Umbilical cord (tissue), 2 donors: ENCODE measurements around the gene STAC. TPM values are rescaled to one million over a fixed set of nuclear protein-coding genes. Genes with fewer than 3 reads are reported as not detected.
"Not testable (repeated sequence)": the region's sequence is repeated elsewhere in the genome, so short reads cannot be mapped to it uniquely, and the experiment has no call there.

ENCODE experiments used
- DNase-seq: peaks from one replicate; pipeline ENCODE4 v3.0.0-alpha.2; 2015; ENCODE audit warnings: low spot score
- total RNA-seq: library from RNA; depleted of rRNA; stranded (reverse); fragments of >200 nt; gene quantifications from one replicate; pipeline ENCODE4 v1.2.3, GENCODE V29; 2014; ENCODE audit warnings: low replicate concordance; ENCODE audit not compliant: insufficient read depth

Gene STAC
- total RNA-seq, 1 donor from 2014 or later = 6.7 TPM

DNA sequence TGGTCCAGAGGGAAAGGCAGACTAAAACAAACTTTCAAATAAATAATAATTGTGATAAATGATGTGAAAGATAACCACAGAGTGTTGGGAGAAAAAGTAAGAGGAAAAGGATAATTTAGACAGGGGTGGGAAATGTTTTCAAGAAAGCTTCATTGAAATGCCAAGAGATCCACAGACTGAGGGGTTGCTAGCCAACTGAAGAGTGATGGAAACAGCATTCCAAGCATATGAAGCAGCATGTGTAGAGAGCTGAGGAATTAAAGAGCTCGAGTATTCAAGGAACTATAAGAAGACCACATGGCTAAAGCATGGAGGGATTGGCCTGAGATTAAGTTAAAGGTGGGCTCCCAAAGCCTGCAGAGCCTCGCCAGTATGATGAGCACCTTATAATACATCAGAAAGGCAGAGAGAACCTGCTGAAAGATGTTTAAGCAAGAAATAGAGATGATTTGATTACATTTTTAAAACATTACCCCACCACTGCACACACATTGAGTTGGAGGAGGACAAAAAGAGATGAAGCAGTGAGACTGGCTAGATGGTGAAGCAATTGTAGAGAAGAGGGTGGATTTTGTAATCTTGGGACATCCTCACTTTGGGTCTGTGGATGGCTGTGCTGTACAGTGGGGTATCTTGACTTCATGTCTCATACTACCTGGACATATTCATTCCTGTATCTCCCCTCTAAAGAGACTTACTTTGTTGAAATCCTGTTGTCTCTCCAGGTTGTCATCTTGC, 100.8 kb downstream of the STAC start:
- peak; percentile 36 for DNase-seq

DNA sequence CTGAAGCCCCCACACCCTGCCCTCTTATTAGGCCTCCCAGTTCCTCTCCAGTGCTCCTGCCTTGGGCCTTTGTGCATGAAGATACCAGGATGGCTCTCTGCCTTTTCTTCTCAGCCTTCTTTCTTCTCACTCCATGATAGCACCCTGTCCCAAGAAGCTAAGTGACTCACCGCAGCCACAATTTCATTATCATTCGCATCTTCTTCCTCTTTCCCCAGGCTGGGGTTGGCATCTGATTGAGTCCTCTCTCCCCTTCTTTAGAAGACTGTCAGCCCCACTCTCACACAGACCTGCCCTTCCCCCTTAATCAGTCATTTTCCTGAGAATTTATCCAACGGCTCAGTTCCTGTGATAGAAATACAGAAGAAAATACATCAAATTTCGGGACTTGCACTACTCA, 102.0 kb downstream of the STAC start:
- no peak for DNase-seq

DNA sequence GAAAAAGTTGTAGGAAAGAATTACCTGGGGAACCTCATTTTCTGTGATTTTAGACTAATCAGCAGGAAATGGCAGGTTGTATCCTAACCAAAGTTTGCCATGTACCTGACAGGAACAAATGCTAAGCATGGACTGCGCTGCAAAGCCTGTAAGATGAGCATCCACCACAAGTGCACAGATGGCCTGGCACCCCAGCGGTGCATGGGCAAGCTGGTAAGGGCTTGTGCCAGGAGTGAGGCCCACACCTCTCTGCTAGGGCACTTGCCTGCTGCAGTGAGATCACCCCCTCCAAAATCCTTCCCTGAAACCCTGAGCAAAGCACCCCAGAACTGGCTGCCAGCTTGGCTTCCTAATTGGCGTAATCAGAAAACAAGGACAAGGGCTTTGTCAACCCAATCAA, 102.6 kb downstream of the STAC start:
- DNase-seq = no peak

DNA sequence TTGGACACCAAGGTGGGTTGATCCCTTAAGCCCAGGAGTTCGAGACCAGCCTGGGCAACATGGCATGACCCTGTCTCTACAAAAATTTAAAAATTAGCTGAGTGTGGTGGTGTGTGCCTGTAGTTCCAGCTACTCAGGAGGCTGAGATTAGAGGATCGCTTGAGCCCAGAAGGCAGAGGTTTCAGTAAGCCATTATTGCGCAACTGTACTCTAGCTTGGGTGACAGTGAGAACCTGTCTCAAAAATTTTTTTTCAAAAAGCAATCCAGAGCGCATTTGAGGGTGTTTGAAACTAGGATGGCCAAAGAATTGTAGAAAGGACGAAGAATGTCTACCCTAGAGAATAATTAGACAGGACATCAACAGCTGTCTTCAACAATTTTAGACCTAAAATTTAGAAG, 103.4 kb downstream of the STAC start:
- DNase-seq = no peak

DNA sequence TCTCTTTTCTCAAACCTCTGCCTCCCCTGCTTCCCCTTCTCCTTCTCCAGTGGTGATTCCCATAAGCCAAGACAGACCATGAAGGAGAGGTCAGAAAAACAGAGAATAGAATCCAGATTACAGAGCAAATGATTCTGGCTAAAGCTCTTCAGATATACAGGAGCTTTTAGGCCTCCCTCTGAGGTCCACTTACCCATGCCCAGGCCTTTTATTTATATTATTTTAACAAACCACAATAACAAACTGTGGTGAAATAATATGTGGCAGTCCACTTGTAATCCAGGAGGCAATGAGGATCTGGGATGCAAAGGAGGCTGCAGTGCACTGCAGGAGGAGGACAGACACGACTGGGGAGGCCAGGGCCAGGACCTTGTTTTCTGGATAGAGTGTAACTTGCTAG, 104.1 kb downstream of the STAC start:
- no peak for DNase-seq

DNA sequence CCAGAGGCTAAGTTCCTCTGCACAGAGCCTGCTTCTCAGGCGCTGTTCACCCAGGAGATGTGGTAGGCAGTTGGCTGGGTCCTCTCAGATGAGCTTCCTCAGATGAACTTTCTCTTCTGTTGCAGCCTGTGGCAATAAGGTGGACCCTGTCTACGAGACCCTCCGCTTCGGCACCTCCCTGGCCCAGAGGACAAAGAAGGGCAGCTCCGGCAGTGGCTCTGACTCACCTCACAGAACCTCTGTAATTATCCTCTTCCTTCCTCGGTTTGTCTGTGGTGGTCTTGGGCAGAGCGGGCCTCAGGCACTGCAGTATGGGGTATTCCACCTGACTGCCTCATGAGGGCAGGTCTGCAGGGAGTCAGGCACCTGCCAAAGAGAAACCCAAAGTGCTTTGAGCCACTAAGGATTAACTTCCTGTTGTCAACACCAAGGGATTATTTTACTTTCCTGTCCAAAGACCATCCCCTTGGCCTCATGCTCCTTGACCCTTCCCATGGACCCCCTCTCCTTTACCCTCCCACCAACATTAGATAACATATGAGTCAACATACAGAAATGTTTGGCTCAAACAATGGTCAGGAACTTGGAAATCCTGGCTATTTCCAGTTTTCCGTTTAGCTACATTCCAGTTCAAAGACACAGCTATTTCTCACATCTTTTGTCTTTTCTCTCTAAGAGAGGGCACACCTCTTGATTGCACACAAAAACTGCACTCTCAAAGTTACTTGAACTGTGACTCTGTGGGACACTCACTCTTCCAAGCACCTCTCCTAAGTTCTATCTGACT, 105.9 kb downstream of the STAC start:
- DNase-seq = no peak

DNA sequence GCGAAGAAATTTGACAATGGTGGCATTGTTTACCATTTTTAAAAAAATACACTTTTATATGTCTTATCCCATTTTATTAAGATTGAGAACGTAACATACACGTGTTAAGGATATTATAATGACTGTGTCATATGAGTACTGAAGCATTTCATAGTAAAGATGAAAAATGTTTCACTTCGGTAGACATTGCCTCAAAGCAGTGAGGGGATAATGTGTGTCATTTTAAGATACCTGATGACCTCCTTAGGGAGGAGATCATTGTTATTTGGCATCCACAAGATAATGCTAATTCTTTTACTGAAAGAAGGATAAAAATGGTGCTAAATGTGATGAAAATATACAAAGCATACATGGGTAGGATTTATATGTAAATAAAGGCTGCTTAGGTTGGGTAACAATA, 107.3 kb downstream of the STAC start:
- DNase-seq = no peak

DNA sequence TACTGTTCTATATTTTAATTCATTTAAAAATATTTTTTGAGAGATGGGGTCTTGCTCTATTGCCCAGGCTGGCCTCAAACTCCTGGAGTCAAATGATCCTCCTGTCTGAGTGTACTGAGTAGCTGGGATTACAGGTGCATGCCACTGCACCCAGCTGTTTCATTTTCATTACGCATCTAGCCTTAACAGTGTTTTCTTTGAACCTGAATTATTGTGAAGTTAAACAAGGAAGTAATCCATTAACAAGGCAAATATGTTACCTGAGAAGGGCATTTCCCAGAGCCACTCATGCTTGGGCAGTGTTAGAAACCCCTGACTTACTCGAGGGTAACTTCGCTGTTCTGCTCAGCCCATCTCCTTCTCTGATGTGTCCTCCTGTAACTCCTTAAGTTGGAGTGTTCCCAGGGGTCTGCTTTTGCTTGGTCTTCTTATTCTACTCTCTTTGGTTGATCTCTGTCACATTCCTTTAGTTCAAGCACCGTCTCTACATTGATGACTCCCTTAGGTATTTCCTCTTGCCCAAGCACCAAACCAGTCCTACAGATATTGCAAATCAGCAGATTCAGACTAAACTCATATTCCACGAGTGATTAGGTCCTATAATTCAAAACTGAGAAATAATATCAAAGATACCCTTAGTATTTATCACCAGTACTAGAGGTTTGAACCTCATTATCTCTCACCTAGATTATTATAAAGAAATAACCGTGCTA, 107.9 kb downstream of the STAC start:
- no peak for DNase-seq

- no peak for DNase-seq
Measured at GRCh38 chr3:36489101-36489500, 108.8 kb downstream of the STAC start.

- DNase-seq = no peak
Measured at GRCh38 chr3:36489679-36490425, 109.5 kb downstream of the STAC start.

DNA sequence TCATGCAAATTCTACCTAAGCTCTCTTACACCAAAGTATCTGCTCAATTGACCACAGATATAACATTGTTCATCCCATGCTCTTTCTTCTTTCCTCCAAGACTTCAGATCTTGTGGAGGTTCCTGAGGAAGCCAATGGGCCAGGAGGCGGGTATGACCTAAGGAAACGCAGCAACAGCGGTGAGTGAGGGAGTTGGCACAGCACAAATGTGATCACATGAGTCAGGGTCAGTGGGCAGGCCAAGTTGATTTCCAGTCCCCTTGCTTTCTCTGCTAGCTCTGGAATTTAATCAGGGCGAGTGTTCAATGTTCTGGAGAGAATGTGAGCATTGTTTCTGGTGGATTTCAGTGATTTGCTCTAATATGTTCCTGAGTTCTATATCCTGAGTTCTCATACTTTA, 112.7 kb downstream of the STAC start:
- no peak for DNase-seq

DNA sequence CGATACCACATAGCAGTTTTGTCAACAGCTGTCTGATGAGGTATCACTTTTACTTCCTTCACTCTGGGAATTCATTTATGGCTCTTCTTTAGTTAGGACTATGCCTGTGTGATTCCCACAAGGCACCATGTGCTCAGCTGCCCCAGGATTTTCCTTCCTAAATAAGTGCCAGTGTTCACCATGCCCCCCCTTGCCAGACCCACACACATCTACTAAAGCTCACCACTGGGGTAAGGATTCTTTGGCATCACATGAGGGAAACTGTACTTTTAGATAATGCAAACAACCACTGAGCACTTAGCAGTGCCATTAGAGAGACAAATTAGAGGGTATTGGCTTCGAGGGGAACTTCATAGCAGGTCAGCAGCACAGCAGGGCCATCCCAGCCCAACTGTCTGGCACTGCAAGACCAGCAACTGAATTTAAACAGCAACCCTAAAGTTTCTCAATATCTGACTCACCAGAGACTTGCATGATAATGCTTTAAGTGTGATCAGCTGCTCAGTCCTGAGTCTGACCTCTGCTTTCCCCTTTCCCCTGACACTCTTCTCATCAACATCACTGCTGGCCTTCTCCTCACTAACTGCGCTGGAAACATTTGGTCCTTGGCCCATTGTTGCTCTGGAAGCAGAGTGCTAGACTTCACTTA, 114.3 kb downstream of the STAC start:
- peak; percentile 62 for DNase-seq

DNA sequence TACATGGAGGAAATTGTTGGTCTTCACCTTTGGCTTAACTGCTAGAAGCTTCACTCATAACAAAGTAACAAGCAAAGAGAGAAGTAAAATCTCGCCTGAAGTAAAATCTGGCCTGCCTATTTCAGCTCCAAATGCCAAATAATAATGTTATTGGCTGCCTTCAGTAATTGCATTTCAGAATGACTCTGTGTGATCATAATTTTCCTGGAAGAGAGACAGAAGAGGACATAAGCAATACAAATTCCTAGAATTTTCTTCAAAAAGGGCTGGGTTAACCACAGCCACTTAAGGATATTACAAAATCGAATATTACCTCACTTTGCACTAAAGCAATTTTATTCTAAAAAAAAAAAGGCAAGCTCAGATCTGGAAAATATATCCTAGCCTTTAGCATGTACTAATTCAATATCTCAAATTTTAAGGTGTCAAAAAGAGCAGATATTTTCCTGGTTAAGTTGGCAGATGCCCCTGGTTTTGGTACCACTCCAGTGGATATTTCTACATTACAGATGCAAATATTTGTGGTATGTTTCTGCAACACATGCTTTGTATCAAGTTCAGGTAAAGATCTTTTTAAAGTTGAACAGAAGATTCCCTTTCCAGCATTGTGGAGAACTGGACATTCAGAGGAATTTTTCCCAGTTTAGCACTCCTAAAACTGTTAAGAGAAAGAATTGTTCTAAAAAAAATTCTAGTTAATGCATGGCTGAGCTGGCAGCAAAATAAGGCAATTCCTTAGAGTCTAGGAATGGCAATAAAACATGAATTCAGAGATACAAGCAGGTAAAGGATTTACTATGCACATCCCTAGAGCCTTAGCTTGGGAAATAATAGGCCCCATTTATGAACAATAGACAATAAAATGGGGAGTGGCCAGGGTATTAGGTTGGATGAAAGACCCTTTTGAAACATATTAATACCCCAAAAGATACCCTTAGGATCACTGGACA, 116.7 kb downstream of the STAC start:
- DNase-seq = peak; percentile 72

DNA sequence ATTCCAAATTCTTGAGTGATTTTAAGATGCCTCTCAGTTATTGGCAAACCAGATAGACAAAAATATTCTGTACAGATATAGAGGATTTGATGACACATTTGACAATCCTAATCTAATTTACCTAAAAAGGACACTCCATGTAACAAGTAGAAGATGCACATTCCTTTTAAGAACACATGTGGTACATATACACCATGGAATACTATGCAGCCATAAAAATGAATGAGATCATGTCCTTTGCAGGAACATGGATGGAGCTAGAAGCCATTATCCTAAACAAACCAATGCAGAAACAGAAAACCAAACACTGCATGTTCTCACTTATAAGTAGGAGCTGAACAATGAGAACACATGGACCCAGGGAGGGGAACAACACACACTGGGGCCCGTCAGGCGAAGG, 119.7 kb downstream of the STAC start:
- DNase-seq = not testable (repeated sequence)

DNA sequence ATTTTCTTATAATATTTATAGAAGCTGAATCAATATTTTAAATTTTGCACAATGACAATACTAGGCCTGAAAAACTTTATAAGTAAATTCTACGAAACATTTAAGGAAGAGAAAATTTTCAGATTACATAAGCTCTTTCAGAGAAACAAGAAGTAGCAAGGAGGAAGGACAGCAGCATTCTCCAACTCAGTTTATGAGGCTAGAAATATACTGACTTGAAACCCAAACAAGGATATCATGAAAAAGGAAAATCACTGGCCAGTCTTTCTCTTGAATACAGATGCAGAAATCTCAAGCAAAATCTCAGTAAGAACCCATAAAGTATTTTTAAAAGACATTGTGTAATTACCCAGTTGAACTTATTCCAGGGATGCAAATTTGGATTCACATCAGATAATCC, 121.3 kb downstream of the STAC start:
- DNase-seq = no peak

DNA sequence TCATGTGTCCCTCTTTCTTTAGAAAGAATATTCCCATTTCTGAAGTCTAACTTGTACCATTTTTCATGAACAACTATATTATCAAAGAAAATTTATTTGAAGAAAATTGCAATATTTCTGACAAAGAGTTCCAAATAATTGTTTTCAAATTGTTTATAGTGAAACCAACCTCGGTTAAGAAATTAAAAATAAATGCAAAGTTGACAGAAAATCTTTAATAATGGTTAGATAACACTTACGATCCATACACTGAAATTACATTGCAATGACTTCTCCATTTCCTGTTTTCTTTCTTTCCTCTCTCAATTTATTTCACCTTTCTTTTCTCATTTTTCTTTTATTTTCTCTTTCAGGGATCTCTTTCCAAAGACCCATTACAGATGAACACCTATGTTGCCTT, 125.1 kb downstream of the STAC start:
- DNase-seq = no peak

- peak; percentile 69 for DNase-seq
Measured at GRCh38 chr3:36511791-36512486, 131.6 kb downstream of the STAC start.

- peak; percentile 42 for DNase-seq
Measured at GRCh38 chr3:36512555-36512954, 132.3 kb downstream of the STAC start.

DNA sequence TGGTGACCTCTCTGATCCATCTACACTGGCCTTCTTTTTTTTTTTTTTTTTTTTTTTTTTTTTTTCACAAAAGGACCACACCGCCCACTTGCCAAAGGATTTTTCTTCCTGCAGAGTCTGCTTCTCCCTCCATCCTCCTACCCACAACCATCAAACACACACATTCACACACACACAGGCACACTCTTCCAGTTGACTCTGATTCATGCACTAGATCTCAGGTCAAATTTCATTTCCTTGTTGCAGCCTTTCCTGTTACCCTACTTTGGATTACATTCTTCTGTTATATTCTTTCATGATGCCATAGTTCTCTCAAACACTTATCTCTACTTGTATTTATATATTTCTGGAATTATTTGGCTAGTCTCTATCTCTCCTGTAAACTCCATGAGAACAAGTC, 133.9 kb downstream of the STAC start:
- DNase-seq = no peak

DNA sequence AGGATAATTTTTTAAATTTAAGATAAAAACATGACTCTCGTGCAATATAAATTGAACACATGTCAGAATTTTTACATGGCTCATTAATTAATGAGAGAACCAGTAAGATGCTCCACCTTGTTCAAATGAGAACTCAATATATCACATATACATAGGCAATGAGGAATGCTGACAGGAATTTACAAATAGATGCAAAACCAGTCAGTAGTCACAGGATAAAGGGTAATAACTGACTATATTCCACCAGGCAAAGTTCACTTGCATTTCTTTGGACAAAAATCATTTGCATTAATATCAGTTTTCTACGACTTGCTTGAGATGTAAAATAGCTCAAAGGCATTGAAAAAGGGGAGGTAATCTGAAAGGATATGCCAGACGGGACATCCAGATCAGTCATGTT, 139.4 kb downstream of the STAC start:
- DNase-seq = no peak
